Limb (tissue), 2 donors: Measurements from ENCODE around the gene PCGF1.

ENCODE experiments used
- DNase-seq, 2 donors: peaks; one replicate each; pipeline ENCODE4 v3.0.0-alpha.2; 2016; ENCODE audit errors: extremely low spot score in 2 of 2

The PCGF1 gene

DNA sequence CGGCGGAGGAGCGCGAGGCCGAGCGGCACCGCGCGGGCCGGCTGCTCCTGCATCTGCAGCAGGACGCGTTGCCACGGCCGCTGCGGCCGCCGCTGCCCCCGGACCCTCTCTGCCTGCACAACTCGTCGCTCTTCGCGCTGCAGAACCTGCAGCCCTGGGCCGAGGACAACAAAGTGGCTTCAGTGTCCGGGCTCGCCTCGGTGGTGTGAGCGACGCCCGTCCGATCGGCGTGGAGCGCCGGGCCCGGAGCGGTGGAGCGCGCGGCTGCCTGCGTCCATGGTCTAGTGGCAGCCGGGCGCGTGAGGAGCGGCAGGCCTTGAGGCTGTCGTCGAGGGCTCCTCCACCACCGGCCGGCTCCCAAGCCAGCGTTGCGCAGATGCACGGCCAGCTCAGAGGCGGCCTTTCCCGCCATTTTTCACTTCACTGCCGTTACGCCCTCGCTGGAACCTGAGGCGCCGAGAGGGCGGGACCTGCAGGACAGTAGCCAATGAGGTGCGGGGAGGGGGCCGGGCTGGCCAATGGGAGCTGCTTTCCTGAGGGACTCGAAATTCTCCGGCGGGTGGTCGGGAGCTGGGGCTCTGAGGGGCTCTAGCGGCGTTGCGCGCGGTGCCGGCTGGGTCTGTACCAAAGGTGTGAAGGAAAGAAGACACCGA is 8.6 kb upstream of the PCGF1 start:
- peak; percentile 67 to 87 for DNase-seq

DNA sequence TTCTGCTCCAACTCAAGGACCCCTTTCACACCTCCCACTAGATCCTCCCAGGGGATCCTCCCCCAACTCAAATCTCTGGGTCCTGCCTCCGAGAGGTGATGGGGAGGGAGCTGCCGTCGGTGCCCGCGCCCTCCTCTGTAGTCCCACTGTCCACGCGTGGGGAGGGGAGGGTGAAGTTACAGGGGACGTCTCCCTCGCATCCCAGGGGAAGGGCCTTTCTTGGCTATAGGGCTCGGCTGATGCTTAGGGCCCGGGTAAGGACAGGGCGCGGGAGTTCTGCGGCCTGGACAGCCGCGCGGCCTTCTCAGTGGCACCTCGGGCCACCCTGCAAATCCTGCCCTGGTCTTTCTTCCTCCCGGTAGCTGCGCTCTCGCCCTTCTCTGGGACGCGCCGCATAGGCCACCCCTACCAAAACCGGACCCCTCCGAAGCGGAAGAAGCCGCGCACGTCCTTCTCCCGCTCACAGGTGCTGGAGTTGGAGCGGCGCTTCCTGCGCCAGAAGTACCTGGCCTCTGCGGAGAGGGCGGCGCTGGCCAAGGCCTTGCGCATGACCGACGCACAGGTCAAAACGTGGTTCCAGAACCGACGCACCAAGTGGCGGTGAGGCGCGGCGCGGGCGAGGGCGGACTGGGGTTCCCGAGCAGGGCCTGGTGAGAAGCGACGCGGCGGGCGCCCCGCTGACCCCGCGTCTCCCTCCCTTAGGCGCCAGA is 7.9 kb upstream of the PCGF1 start:
- DNase-seq, result no peak

DNA sequence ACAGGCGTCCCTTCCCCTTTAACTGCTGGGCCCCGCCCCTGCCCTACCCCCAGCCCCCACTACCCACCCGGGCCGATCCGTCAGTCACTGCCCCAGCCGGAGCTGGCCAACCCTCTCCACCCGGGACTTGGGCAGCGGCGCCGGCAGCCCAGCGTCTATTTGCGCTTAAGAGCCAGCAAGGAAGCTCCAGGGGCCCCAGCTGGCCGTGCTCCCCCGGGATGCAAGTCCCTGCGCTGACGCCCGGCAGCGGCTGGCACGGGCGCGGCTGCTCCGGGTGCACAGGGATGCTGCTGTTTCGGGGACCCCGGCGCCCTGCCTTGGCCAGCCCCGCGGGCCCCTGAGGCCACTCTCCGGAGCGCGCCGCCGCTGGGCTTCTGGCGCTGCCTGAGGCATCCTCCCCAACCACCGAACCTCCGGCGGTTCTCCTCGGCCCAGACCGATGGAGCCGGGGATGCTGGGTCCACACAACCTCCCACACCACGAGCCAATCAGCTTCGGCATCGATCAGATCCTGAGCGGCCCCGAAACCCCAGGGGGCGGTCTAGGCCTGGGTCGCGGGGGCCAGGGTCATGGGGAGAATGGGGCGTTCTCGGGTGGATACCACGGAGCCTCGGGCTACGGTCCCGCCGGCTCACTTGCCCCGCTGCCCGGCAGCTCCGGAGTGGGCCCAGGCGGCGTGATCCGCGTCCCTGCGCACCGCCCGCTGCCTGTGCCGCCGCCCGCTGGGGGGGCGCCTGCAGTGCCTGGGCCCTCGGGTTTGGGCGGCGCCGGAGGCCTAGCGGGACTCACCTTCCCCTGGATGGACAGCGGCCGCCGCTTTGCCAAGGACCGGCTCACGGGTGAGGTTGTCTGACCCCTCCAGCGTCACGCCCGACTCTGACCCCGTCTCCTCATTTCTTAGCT is 7.1 kb upstream of the PCGF1 start, which contains the start of gene TLX2:
Gene TLX2, plus strand, starts transcription at position 83 of the 903 bp plus-strand sequence. Its CDS starts 357 bp downstream, at position 440.
- peak in 1 of 2 donors; percentile 58 for DNase-seq

GRCh38 chr2:74513605-74514367 is 6.3 kb upstream of the PCGF1 start:
- DNase-seq, result peak in 1 of 2 donors; percentile 59

GRCh38 chr2:74512744-74513604 is 5.5 kb upstream of the PCGF1 start:
- DNase-seq, result no peak

GRCh38 chr2:74511104-74511989 is 3.9 kb upstream of the PCGF1 start:
- no peak for DNase-seq

DNA sequence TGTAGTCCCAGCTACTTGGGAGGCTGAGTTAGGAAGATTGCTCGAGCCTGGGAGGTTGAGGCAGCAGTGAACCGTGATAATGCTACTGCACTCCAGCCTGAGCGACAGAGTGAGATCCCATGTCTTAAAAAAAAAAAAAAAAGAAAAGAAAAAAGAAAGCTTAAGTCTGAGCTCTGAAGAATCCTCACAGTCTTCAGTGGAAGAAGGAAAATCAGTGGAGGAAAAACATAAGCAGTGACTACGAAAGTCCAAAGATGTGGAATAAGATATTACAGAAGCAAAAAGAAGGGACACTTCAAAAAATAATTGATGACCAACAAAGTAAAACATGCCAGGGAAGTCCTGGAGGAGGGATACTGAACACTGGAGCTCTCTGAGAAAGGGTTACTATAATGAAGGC is 2.8 kb upstream of the PCGF1 start:
- no peak for DNase-seq

DNA sequence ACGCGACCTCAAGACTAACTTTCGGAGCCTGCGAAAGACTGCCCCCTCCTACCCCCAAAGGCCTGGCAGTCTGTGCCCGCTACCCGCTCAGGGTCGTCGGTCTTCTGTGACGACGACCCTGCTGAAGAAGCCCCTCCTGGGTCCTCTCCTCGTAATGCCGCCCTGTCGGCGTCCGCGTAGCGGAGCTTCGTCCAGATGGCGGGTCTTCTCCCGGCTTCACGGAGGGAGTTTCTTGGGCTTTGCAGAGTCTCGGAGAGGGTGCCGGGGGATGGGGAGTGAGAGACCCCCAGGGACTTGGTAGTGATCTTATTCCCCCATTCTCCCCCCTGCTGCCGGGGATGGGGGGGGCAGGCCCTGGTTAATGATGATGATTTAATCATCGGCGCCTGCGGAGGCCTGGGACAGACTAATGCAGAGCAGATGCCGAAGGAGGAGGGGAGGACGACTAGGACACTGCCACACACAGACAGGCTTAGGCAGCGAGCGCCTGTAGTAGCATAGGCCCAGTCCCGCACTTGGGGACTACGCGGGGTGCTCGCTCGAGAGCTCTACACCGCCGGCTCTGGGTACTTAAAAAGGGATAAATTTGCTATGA is 528 bp upstream of the PCGF1 start:
- peak in 1 of 2 donors; percentile 73 for DNase-seq

- DNase-seq, result no peak
Measured at GRCh38 chr2:74505448-74506246, 1.8 kb downstream of the PCGF1 start.

DNA sequence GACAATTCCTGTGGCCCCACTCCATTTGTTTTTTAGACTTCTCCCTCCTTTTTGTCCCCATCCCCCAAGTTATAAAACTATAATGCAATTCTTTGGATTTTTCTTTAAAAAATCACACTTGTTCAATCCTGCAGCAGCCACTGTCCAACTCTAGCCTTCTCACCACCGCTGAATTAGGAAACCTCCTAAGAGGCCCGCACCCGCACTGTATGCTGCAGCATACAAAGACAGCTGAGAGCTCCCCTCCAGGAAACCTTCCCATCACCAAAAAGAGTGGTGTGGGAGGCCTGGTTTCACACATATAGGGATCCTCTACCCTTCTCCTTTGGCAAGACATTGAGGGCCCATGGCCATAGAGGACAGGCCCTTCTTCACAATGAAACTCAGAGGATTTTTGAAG is 2.9 kb downstream of the PCGF1 start:
- DNase-seq, result no peak

DNA sequence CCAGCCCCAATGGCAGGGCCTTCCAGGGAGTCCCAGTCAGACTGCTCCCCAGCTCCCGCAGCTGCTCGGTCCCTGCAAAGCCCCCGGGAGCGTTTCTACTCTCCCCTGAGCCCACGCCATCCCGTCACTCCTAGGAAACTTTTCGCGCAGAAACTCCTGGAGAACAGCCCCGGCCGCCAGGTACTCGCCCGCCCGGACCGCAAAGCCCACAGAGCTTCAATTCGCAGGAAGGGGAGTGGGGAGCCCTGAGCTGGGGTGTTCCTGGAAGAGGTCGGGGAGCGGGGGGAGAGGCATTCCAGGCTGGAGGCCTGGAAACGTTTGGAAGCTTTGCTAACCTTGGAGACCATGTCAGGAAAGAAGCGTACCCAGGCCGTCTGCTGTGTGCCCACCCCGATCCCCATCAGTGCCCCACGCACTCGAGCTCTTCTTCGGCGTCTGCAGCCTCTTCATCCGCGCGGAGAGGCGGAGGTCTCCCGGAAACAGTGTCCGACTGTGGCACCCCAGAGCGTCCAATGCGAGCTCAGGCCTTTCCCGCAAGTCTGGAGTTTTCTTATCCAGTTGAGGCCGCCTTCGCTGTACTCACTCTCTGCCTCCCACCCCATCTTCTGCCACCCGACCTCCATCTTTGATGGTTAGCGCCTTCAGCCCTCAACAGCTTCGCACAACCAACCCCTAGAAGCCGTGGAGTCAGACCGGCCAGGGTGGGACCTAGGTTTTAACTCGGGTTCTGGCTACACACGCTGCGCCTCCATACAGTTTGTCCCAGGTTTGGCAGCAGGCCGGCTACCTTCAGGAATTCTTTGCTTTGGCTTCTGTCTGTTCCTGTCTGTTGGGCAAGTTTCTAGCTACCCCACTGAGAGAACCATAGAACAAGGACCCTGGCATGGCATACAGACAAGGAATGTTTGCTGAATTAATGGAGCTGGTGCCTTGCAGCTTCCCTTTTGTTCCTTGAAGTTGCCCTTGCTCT is 3.7 kb downstream of the PCGF1 start:
- no peak for DNase-seq

DNA sequence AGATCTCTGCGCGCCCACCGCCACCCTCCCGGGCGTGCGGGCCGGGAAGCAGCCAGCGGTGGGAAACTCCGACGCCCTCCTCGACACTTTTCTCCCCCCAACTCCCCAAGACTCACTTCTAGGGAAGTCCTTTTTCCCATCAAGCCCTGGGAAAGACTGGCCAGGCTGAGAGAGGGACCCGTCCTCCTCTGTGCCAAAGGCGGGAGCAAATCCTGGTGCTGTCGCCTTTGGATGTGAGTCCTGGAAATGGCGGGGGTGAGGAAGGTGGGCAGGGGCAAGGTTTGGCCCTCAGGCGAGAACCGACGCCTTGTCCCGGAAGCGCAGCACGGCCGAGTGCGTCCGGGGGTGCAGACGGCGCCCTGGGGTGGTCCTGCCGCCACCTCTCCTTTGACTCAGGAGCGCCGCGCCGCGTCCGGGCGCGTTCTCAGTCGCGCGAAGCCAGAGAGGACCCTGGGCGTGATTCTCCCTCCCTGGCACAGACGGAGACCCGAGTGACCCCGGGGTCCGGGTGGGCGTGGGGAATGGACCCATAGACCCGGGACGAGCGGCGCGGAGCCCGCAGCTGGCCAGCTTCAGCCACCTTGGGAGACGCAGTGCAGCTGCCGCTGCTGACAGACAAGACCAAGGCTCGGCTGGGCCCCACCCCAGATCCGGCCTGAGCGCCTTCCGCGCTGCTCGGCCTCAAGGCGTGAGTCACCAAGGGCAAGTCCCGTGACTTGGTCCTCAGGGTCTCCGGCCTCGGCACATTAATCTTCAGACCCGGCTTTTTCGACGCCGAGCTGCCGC is 4.6 kb downstream of the PCGF1 start:
- DNase-seq, result peak in 1 of 2 donors; percentile 68

- no peak for DNase-seq
Measured at GRCh38 chr2:74502147-74502719, 5.3 kb downstream of the PCGF1 start.

GRCh38 chr2:74501335-74502071 is 6.0 kb downstream of the PCGF1 start:
- peak in 1 of 2 donors; percentile 38 for DNase-seq

DNA sequence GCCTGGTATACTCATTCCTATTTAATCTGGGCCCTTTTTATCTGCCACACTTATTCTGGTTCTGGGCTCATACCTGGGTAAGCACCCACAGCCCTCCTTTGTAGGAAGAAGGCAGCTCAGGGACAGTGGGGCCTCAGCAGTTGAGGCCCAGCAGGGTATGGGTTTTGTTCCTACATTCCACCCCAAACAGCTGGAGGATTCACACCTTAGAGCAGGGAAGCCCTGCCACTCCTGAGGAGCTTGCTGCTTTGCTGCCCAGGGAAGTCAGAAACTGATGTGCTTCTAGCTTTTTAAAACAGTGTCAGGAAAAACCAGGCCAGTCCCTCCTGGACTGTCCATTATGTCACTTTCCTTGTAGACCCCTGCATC is 6.9 kb downstream of the PCGF1 start:
- no peak for DNase-seq
